HG03095 (cell line): Measurements from ENCODE around the gene PHACTR1.

Experiments
- ATAC-seq: cut with Tn5 transposase; IDR thresholded peaks from one replicate; pipeline ENCODE4 v1.9.1; 2021; ENCODE audit warnings: moderate library complexity; ENCODE audit not compliant: unreplicated experiment

The PHACTR1 gene

DNA sequence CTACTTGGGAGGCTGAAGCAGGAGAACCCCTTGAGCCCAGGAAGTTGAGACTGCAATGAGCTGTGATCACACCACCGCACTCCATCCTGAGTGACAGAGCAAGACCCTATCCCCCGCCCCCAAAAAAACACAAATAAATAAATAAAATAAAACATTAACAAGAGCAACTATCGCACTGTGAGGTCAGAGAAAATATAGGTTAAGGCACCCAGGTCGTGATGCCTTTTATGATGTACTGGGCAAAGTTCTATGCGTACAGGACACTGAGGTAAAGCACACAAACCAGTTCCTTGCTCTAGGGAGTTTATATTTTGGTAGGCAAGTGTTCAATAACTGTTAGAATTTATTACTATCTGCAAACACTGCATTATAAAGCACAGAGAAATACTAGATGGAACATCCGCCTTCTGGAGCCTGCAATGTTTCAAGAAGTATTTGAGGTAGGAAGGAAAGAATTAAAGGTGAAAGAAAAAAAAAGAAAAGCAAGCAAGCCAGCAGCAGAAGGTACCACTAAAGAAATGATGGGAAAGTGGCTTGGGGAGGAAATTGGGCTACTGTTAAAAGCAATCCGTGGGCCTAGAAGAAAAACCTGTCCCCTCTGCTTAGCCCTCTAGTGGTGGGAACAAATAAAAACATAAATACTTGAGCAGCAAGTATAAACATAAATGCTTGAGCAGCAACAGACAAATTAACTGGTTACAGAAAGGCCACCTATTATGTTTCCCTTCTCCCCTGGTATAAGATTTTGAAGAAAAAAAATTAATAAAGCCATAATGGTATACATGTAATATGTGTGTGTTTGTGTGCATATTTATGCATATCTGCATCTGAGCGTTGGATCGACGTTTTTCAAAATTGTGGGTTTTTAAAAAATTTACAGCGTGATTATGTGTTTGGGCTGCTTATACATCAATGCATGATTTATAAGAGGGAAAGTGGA is 128.0 kb downstream of the PHACTR1 start:
- ATAC-seq, result no peak

DNA sequence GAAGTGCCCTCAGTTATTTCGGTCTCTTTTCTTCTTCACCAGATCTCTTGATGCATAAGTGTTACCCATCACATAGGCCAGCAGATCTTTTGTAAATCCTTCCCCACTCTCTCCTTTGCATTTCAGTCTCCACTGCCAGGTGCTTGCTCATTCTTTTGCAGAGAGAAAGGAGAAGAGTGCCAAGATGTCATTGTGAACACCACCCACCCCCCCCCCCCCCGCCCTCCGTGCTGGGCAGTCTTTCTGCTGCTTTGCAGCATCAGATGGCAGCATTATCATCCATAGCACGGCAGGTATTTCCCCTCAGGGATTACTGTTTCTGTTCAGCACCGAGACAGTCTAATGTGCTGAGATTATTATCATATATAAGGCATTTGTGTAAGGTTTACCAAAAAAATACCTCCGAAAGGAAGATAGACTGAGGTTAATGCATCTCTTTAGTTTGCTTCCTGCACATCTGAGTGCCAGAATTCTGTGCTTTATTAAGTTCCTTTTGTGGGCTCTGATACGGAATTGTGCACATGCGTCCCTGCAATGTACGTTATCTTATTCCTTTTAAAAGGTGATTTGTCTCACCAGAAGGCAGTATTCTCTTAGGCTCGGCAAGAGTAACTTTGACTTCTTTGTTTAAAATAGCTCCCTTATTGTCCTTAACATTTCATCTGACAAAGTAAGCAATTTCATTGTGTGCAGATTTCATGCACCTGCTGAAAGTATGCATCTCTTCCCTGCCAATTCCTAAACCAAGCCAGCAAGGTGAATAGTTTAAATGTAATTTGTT is 128.8 kb downstream of the PHACTR1 start:
- ATAC-seq, result no peak

GRCh38 chr6:12848964-12849808 is 132.6 kb downstream of the PHACTR1 start:
- no peak for ATAC-seq

DNA sequence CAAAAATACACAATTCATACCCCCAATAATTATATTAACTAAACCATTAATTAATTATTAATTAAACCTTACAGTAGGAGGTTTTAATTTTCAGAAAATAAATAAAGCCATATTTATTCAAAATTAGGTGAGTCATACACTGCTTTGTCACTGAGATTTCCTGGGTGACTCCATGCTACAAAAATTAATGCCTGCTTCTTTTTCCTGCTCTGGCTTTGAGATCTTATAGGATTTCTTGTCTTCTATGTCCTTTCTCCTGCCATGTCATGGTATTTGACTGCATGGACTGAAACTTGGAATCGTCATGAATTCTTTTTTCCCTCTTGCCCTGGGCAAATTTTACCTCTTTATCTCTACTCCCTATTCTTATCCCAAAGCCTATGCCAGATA is 133.2 kb downstream of the PHACTR1 start:
- ATAC-seq, result no peak

- ATAC-seq, result no peak
Observed at GRCh38 chr6:12851123-12851695, 134.6 kb downstream of the PHACTR1 start.

DNA sequence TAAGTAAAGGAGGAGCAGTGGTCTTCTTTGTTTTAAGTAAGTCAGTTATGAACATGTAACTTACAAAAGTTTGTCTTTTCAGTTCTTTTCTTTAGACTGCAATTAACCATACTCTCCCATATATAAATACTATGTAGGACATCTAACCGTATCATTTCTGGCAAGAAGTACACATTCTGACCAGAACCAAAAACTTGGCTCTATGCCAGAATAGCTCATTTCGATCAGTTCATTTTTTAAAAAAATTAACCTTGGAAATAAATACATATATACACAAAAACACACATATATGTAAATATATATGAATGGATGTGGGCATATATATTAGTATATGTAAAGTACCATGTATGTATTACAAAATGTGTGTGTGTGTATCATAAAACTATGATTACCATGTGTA is 145.0 kb downstream of the PHACTR1 start:
- no peak for ATAC-seq

- no peak for ATAC-seq
Observed at GRCh38 chr6:12865117-12865516, 148.6 kb downstream of the PHACTR1 start.

- ATAC-seq, result no peak
Observed at GRCh38 chr6:12865671-12866181, 149.2 kb downstream of the PHACTR1 start.

DNA sequence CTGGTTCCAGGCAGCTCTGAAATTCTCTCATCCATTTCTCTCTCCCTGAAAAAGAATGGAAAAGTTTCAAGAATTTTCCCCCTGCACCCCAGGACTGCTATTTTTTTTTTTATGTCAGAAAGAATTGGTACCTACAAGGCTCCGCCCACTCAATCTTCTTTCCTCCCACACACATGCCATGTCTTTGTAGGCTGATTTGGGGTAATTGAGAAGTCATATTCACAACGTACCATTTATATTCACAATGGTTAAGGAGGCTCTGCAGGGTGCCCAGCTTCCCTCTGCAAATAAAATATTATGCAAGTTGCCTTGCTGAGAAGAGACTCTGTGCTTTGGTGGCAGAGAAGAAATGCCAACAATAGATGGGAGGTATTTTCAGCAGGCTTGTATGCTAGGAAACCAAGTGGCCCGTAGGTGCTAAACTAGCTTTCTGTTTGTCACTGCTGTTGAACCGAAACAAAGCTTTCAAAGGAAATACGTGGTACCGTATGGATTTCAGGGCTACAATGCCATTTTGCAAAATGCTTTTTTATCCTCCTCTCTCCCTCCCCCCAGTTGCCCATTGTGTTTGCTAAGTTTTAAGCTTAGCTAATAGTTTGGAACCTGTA is 150.0 kb downstream of the PHACTR1 start:
- ATAC-seq, result no peak

GRCh38 chr6:12869816-12870432 is 153.4 kb downstream of the PHACTR1 start:
- ATAC-seq, result no peak

DNA sequence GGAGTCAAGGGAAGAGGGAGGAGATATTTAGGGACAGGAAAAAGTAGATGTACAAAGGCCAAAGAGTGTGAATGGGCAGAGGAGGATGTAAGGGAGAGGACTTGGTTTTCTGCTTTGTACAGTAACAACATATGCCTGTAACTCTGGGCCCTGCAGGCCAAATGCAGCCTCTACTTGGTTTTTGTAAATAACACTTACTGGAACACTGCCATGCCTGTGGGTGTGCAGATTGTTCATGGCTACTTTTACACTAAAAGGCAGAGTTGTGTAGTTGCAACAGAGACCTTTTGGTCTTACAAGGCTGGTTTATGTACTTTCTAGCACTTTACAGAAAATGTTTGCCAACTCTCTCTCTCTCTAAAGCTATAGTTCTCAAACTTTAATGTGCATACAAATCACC is 157.1 kb downstream of the PHACTR1 start:
- no peak for ATAC-seq

- no peak for ATAC-seq
Observed at GRCh38 chr6:12875051-12875450, 158.5 kb downstream of the PHACTR1 start.

DNA sequence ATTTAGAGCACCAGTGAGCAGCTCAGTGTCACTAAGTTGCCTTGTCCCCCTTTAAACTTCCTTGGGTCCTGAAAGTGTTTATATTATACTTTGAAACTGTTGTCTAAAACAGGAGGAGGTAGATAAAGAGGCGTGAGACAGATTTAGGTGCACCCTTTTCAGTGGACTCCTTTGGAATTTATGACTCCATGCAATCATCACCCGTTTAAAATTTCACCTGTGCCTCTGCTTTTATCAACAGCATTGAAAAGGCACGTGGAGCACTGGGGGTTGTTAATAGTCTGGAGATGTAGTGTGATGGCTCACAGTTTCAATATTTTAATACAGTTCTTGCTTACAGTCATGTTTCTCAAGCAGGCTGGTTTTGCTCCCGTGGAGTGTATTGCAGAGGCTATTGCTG is 162.2 kb downstream of the PHACTR1 start:
- ATAC-seq, result no peak

- no peak for ATAC-seq
Observed at GRCh38 chr6:12882761-12883290, 166.3 kb downstream of the PHACTR1 start.

GRCh38 chr6:12884983-12885382 is 168.4 kb downstream of the PHACTR1 start:
- no peak for ATAC-seq

- ATAC-seq, result no peak
Observed at GRCh38 chr6:12886961-12887775, 170.6 kb downstream of the PHACTR1 start.

- ATAC-seq, result no peak
Observed at GRCh38 chr6:12890171-12890790, 173.7 kb downstream of the PHACTR1 start.

DNA sequence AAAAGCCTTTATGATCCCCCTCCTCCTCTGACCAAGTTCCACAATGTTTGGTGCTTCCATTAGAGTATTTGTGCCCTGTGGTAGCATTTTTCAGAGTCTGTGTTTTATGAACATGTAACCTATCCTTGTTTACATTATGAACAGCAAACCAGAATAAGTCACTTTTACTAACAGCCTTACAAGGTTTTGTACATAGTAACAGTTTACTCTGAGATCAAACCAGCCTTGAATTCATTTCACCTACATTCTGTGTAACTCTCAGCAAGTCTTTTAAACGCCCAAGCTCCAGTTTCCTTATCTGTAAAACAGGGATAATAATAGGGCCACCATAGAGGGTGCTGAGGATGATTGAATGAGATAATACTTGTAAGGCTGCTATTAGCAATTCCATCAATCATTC is 175.0 kb downstream of the PHACTR1 start:
- no peak for ATAC-seq
